Stimulated activated CD8-positive, alpha-beta memory T cell treated with anti-CD3 and anti-CD28 coated beads, Interleukin-7, amount 100 ng/mL, for 1 hour (primary cell): ENCODE measurements around the gene ODAD3.
A peak's percentile ranks its signal among the peaks of the same experiment; 100 is the strongest.
"Not testable (repeated sequence)": the region's sequence is repeated elsewhere in the genome, so short reads cannot be mapped to it uniquely, and the experiment has no call there.

Experiments
- DNase-seq, 2 donors: peaks; one replicate each; pipeline ENCODE4 v3.0.0-alpha.2; 2020; ENCODE audit warnings: low read depth in 2 of 2

Gene ODAD3

GRCh38 chr19:11460207-11460606 is 25.3 kb upstream of the ODAD3 start:
- no peak for DNase-seq

- not testable (repeated sequence) for DNase-seq
Observed at GRCh38 chr19:11458912-11459311, 24.0 kb upstream of the ODAD3 start.

- no peak for DNase-seq
Observed at GRCh38 chr19:11458236-11458900, 23.4 kb upstream of the ODAD3 start.

- no peak for DNase-seq
Observed at GRCh38 chr19:11457831-11458230, 22.9 kb upstream of the ODAD3 start.

- no peak for DNase-seq
Observed at GRCh38 chr19:11457115-11457514, 22.2 kb upstream of the ODAD3 start.

- DNase-seq, result no peak
Observed at GRCh38 chr19:11456659-11457058, 21.7 kb upstream of the ODAD3 start.

GRCh38 chr19:11455233-11455554 is 20.3 kb upstream of the ODAD3 start:
- not testable (repeated sequence) for DNase-seq

GRCh38 chr19:11453468-11454341 is 18.8 kb upstream of the ODAD3 start:
- no peak for DNase-seq

GRCh38 chr19:11452620-11453310 is 17.8 kb upstream of the ODAD3 start:
- DNase-seq, result no peak

- no peak for DNase-seq
Observed at GRCh38 chr19:11451871-11452619, 17.1 kb upstream of the ODAD3 start.

- no peak for DNase-seq
Observed at GRCh38 chr19:11451327-11451870, 16.5 kb upstream of the ODAD3 start.

- DNase-seq, result no peak
Observed at GRCh38 chr19:11450570-11451326, 15.8 kb upstream of the ODAD3 start.

GRCh38 chr19:11448923-11449554 is 14.1 kb upstream of the ODAD3 start:
- no peak for DNase-seq

- no peak for DNase-seq
Observed at GRCh38 chr19:11448410-11448809, 13.5 kb upstream of the ODAD3 start.

- no peak for DNase-seq
Observed at GRCh38 chr19:11447347-11448262, 12.7 kb upstream of the ODAD3 start.

GRCh38 chr19:11446652-11447301 is 11.9 kb upstream of the ODAD3 start:
- DNase-seq, result peak in 1 of 2 donors; percentile 34

- no peak for DNase-seq
Observed at GRCh38 chr19:11446271-11446651, 11.3 kb upstream of the ODAD3 start.

GRCh38 chr19:11445141-11445540 is 10.2 kb upstream of the ODAD3 start:
- no peak for DNase-seq

- DNase-seq, result no peak
Observed at GRCh38 chr19:11444059-11444458, 9.1 kb upstream of the ODAD3 start.
